OCI-LY1 (cell line): ENCODE data around the gene WDR59.

Experiments
- H2AFZ ChIP-seq: fragments of 200-600 bp; sonication (generic), shearing (Covaris generic); 2 replicates; pipeline ENCODE4 v1.6.0; 2014; ENCODE audit warnings: antibody characterized with exemption, mild to moderate bottlenecking, low read length
- H3F3A ChIP-seq: fragments of 200-600 bp; sonication (generic), shearing (Covaris generic); 2 replicates; pipeline ENCODE4 v1.6.0; 2014; ENCODE audit warnings: mild to moderate bottlenecking, antibody characterized with exemption, low read length, moderate library complexity; ENCODE audit not compliant: insufficient read depth
- H3K27ac ChIP-seq: fragments of 200-600 bp; sonication (generic); 2 replicates; pipeline ENCODE4 v1.5.1; 2014; ENCODE audit warnings: low read length, mixed run types, mild to moderate bottlenecking, low read depth; ENCODE audit not compliant: poor library complexity, severe bottlenecking
- H3K27me3 ChIP-seq: fragments of 200-600 bp; sonication (generic); 2 replicates; pipeline ENCODE4 v1.6.0; 2014; ENCODE audit warnings: antibody characterized with exemption, mild to moderate bottlenecking, low read length, moderate library complexity; ENCODE audit not compliant: insufficient read depth
- H3K36me3 ChIP-seq: fragments of 200-600 bp; sonication (generic); 2 replicates; pipeline ENCODE4 v1.6.1; 2014; ENCODE audit warnings: mild to moderate bottlenecking, antibody characterized with exemption, low read length, moderate library complexity, mixed read lengths; ENCODE audit not compliant: insufficient read depth
- H3K4me1 ChIP-seq: fragments of 200-600 bp; sonication (generic); 2 replicates; pipeline ENCODE4 v1.5.1; 2014; ENCODE audit warnings: mild to moderate bottlenecking, low read length, moderate library complexity; ENCODE audit not compliant: insufficient read depth, severe bottlenecking
- H3K4me2 ChIP-seq: fragments of 200-600 bp; sonication (generic), shearing (Covaris generic); 2 replicates; pipeline ENCODE4 v1.6.1; 2014; ENCODE audit warnings: low read length
- H3K4me3 ChIP-seq: fragments of 200-600 bp; sonication (generic); 2 replicates; pipeline ENCODE4 v1.5.1; 2014; ENCODE audit warnings: low read length, low read depth, mild to moderate bottlenecking, mixed read lengths; ENCODE audit not compliant: poor library complexity, severe bottlenecking
- H3K79me2 ChIP-seq: fragments of 200-600 bp; shearing (Covaris generic); 2 replicates; pipeline ENCODE4 v1.6.1; 2016; ENCODE audit warnings: mixed run types, low read length, mixed read lengths; ENCODE audit not compliant: insufficient read depth
- H3K9ac ChIP-seq: fragments of 200-600 bp; sonication (generic), shearing (Covaris generic); 2 replicates; pipeline ENCODE4 v1.6.1; 2014; ENCODE audit warnings: mild to moderate bottlenecking, low read length, mixed read lengths
- H3K9me2 ChIP-seq: fragments of 200-600 bp; sonication (generic), shearing (Covaris generic); 2 replicates; pipeline ENCODE4 v1.6.1; 2014; ENCODE audit warnings: low read depth, mild to moderate bottlenecking, low read length, mixed read lengths
- H3K9me3 ChIP-seq: fragments of 200-600 bp; shearing (Covaris generic); 2 replicates; pipeline ENCODE4 v1.6.1; 2014; ENCODE audit warnings: low read length, mixed read lengths
- H4K20me1 ChIP-seq: fragments of 200-600 bp; sonication (generic), shearing (Covaris generic); 2 replicates; pipeline ENCODE4 v1.6.0; 2016; ENCODE audit warnings: mild to moderate bottlenecking, low read length; ENCODE audit not compliant: insufficient read depth
- EZH2 ChIP-seq: fragments of 200-600 bp; sonication (generic), shearing (Covaris generic); IDR thresholded peaks from 2 replicates; pipeline ENCODE4 v1.8.0; 2017; ENCODE audit warnings: borderline replicate concordance, mixed run types, mild to moderate bottlenecking, antibody characterized with exemption, low read length, moderate library complexity, mixed read lengths
- TF ChIP-seq, protein P1 (sequence below): fragments of 200-600 bp; sonication (generic), shearing (Covaris generic); IDR thresholded peaks from 2 replicates; pipeline ENCODE4 v1.5.1; 2017; ENCODE audit warnings: mild to moderate bottlenecking, antibody characterized with exemption, low read length, moderate library complexity, mixed read lengths

The WDR59 gene

DNA sequence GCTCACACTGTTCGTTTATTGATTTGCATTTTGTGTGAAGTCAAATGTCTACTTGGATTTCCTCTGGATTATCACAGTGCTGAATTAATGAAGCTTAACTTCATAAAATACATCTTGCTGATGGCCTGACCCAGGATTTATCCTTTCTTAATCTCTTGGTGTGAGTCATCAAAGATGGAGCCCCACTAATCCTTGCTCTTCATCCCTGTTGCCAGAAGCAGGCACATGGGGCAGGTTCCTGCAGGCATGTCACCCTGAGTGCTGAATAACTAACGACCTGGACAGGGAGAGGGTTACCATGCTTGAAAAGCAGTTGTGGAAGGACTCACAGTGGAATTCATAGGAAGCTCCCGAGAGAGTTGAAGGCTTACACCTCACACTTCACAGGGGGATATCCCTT is 154.3 kb downstream of the WDR59 start:
- no peak overlapping the region for H2AFZ ChIP-seq
- H3K4me1 ChIP-seq, result no peaks in the 10 kb centered on the region
- no peak overlapping the region for H3K4me2 ChIP-seq
- no peaks in the 10 kb centered on the region for H3K79me2 ChIP-seq
- no peaks in the 10 kb centered on the region for H3K9me3 ChIP-seq
- no peaks in the 10 kb centered on the region for H4K20me1 ChIP-seq
- no peaks in the 10 kb centered on the region for H3K36me3 ChIP-seq
- H3K9ac ChIP-seq, result no peak overlapping the region
- no peak overlapping the region for H3K27ac ChIP-seq
- H3K4me3 ChIP-seq, result no peak overlapping the region
- no peaks in the 10 kb centered on the region for H3K9me2 ChIP-seq
- TF ChIP-seq EZH2, result no peak
- no peaks in the 10 kb centered on the region for H3F3A ChIP-seq
- no peaks in the 10 kb centered on the region for H3K27me3 ChIP-seq

GRCh38 chr16:74829637-74830036 is 155.3 kb downstream of the WDR59 start:
- H3K27me3 ChIP-seq, result no peaks in the 10 kb centered on the region
- H3K9ac ChIP-seq, result no peak overlapping the region
- H3K4me3 ChIP-seq, result no peak overlapping the region
- H3K79me2 ChIP-seq, result no peaks in the 10 kb centered on the region
- H3K4me2 ChIP-seq, result no peak overlapping the region
- no peaks in the 10 kb centered on the region for H3K9me3 ChIP-seq
- no peak for TF ChIP-seq EZH2
- TF ChIP-seq, protein P1, sequence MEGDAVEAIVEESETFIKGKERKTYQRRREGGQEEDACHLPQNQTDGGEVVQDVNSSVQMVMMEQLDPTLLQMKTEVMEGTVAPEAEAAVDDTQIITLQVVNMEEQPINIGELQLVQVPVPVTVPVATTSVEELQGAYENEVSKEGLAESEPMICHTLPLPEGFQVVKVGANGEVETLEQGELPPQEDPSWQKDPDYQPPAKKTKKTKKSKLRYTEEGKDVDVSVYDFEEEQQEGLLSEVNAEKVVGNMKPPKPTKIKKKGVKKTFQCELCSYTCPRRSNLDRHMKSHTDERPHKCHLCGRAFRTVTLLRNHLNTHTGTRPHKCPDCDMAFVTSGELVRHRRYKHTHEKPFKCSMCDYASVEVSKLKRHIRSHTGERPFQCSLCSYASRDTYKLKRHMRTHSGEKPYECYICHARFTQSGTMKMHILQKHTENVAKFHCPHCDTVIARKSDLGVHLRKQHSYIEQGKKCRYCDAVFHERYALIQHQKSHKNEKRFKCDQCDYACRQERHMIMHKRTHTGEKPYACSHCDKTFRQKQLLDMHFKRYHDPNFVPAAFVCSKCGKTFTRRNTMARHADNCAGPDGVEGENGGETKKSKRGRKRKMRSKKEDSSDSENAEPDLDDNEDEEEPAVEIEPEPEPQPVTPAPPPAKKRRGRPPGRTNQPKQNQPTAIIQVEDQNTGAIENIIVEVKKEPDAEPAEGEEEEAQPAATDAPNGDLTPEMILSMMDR, result no peak
- no peaks in the 10 kb centered on the region for H3K9me2 ChIP-seq
- no peak overlapping the region for H2AFZ ChIP-seq
- H3K27ac ChIP-seq, result no peak overlapping the region
- no peaks in the 10 kb centered on the region for H4K20me1 ChIP-seq
- H3F3A ChIP-seq, result no peaks in the 10 kb centered on the region
- no peaks in the 10 kb centered on the region for H3K36me3 ChIP-seq
- H3K4me1 ChIP-seq, result no peaks in the 10 kb centered on the region

- TF ChIP-seq EZH2, result no peak
- TF ChIP-seq, protein P1, result no peak
- Histone ChIP-seq H3K9ac (no peak overlapping the region), H3K36me3 (no peaks in the 10 kb centered on the region), H4K20me1 (no peaks in the 10 kb centered on the region), H3F3A (no peaks in the 10 kb centered on the region), H3K4me2 (no peak overlapping the region), H3K4me3 (no peak overlapping the region), H2AFZ (no peak overlapping the region), H3K27ac (no peak overlapping the region), H3K9me2 (no peaks in the 10 kb centered on the region), H3K79me2 (no peaks in the 10 kb centered on the region), H3K27me3 (no peaks in the 10 kb centered on the region), H3K9me3 (no peaks in the 10 kb centered on the region), H3K4me1 (no peaks in the 10 kb centered on the region)
These were observed 159.0 kb downstream of the WDR59 start for GRCh38 chr16:74825941-74826340.

DNA sequence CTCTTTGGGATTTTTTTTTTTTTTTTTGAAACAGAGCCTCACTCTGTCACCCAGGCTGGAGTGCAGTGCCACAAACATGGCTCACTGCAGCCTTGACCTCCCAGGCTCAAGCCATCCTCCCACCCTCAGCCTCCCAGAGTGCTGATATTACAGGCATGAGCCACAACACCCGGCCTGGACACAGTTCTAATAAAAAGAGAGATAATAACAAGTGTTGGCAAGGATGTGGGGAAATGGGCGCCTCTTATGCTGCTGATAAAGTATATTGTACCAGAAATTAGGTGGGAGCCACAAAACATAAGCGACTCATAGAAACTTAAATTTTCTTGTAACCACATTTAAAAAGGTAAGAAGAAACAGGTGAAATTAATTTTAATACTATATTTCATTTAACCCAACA is 159.9 kb downstream of the WDR59 start:
- Histone ChIP-seq H3K9me2 (no peaks in the 10 kb centered on the region), H3K4me3 (no peak overlapping the region), H3K9ac (no peak overlapping the region), H3K79me2 (no peaks in the 10 kb centered on the region), H2AFZ (no peak overlapping the region), H4K20me1 (no peaks in the 10 kb centered on the region), H3K27me3 (0 out of 2 replicates have a peak, but pooled peaks cover 2% of the 10 kb centered on the region), H3K4me1 (no peaks in the 10 kb centered on the region), H3F3A (no peaks in the 10 kb centered on the region), H3K27ac (no peak overlapping the region), H3K36me3 (no peaks in the 10 kb centered on the region), H3K4me2 (no peak overlapping the region), H3K9me3 (0 out of 2 replicates have a peak, but pooled peaks cover 2% of the 10 kb centered on the region)
- TF ChIP-seq, protein P1, result no peak
- no peak for TF ChIP-seq EZH2
